HG03280 (cell line): ENCODE results near the gene SPATS2.
"Not testable (repeated sequence)": the region's sequence is repeated elsewhere in the genome, so short reads cannot be mapped to it uniquely, and the experiment has no call there.

Source experiments
- ATAC-seq: cut with Tn5 transposase; IDR thresholded peaks from one replicate; pipeline ENCODE4 v1.9.1; 2021; ENCODE audit warnings: mild to moderate bottlenecking, moderate library complexity; ENCODE audit not compliant: unreplicated experiment

Gene SPATS2

GRCh38 chr12:49349266-49349665, 18.0 kb upstream of the SPATS2 start:
- no peak for ATAC-seq

GRCh38 chr12:49352351-49352750, 14.9 kb upstream of the SPATS2 start:
- no peak for ATAC-seq

- ATAC-seq, result no peak
These were observed 11.3 kb upstream of the SPATS2 start for GRCh38 chr12:49355913-49356312.

- no peak for ATAC-seq
These were observed 10.1 kb upstream of the SPATS2 start for GRCh38 chr12:49357103-49357678.

GRCh38 chr12:49358483-49359141, 8.7 kb upstream of the SPATS2 start:
- peak; percentile 81 for ATAC-seq

GRCh38 chr12:49359671-49360070, 7.6 kb upstream of the SPATS2 start:
- ATAC-seq, result no peak

- no peak for ATAC-seq
These were observed 5.2 kb upstream of the SPATS2 start for GRCh38 chr12:49362077-49362476.

- no peak for ATAC-seq
These were observed 2.3 kb upstream of the SPATS2 start for GRCh38 chr12:49364989-49365388.

GRCh38 chr12:49365542-49365941, 1.7 kb upstream of the SPATS2 start:
- no peak for ATAC-seq

GRCh38 chr12:49366096-49366651, 1.1 kb upstream of the SPATS2 start:
- peak; percentile 15 for ATAC-seq

GRCh38 chr12:49366652-49367380, 446 bp upstream of the SPATS2 start:
- peak; percentile 67 for ATAC-seq

- ATAC-seq, result no peak
These were observed 958 bp downstream of the SPATS2 start for GRCh38 chr12:49368240-49368600.

- peak; percentile 46 for ATAC-seq
These were observed 2.3 kb downstream of the SPATS2 start for GRCh38 chr12:49369411-49370145.

- ATAC-seq, result no peak
These were observed 3.3 kb downstream of the SPATS2 start for GRCh38 chr12:49370539-49370938.

GRCh38 chr12:49375406-49375805, 8.1 kb downstream of the SPATS2 start:
- no peak for ATAC-seq

- ATAC-seq, result no peak
These were observed 10.1 kb downstream of the SPATS2 start for GRCh38 chr12:49377386-49377785.

GRCh38 chr12:49380184-49380583, 12.9 kb downstream of the SPATS2 start:
- ATAC-seq, result not testable (repeated sequence)

- no peak for ATAC-seq
These were observed 21.6 kb downstream of the SPATS2 start for GRCh38 chr12:49388682-49389386.

GRCh38 chr12:49389387-49389703, 22.1 kb downstream of the SPATS2 start:
- ATAC-seq, result no peak

GRCh38 chr12:49397000-49397399, 29.7 kb downstream of the SPATS2 start:
- ATAC-seq, result no peak

GRCh38 chr12:49400304-49400703, 33.0 kb downstream of the SPATS2 start:
- ATAC-seq, result no peak
